ENCODE data around the gene TRIM21. TPM values are rescaled to one million over a fixed set of nuclear protein-coding genes. Genes with fewer than 3 reads are reported as not detected.

Gene TRIM21
- total and polyA plus RNA-seq, 9 of the 15 experiments (the other 6 are each of a cell fraction or from before 2014, with no cell fraction given): 9.2 to 21.1 (median 10.8) TPM

- TF ChIP-seq, protein P1, sequence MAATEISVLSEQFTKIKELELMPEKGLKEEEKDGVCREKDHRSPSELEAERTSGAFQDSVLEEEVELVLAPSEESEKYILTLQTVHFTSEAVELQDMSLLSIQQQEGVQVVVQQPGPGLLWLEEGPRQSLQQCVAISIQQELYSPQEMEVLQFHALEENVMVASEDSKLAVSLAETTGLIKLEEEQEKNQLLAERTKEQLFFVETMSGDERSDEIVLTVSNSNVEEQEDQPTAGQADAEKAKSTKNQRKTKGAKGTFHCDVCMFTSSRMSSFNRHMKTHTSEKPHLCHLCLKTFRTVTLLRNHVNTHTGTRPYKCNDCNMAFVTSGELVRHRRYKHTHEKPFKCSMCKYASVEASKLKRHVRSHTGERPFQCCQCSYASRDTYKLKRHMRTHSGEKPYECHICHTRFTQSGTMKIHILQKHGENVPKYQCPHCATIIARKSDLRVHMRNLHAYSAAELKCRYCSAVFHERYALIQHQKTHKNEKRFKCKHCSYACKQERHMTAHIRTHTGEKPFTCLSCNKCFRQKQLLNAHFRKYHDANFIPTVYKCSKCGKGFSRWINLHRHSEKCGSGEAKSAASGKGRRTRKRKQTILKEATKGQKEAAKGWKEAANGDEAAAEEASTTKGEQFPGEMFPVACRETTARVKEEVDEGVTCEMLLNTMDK (IDR thresholded peaks at IDR 0.05; ENCODE audit: borderline replicate concordance, insufficient read depth, low read depth, low read length, poor library complexity, severe bottlenecking): no peak
- TF ChIP-seq, protein P2, sequence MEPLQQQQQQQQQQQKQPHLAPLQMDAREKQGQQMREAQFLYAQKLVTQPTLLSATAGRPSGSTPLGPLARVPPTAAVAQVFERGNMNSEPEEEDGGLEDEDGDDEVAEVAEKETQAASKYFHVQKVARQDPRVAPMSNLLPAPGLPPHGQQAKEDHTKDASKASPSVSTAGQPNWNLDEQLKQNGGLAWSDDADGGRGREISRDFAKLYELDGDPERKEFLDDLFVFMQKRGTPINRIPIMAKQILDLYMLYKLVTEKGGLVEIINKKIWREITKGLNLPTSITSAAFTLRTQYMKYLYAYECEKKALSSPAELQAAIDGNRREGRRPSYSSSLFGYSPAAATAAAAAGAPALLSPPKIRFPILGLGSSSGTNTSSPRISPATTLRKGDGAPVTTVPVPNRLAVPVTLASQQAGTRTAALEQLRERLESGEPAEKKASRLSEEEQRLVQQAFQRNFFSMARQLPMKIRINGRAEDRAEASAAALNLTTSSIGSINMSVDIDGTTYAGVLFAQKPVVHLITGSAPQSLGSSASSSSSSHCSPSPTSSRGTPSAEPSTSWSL (CRISPR knock-in tag; IDR thresholded peaks at IDR 0.05; ENCODE audit: borderline replicate concordance): no peak
- TF ChIP-seq, protein P3, sequence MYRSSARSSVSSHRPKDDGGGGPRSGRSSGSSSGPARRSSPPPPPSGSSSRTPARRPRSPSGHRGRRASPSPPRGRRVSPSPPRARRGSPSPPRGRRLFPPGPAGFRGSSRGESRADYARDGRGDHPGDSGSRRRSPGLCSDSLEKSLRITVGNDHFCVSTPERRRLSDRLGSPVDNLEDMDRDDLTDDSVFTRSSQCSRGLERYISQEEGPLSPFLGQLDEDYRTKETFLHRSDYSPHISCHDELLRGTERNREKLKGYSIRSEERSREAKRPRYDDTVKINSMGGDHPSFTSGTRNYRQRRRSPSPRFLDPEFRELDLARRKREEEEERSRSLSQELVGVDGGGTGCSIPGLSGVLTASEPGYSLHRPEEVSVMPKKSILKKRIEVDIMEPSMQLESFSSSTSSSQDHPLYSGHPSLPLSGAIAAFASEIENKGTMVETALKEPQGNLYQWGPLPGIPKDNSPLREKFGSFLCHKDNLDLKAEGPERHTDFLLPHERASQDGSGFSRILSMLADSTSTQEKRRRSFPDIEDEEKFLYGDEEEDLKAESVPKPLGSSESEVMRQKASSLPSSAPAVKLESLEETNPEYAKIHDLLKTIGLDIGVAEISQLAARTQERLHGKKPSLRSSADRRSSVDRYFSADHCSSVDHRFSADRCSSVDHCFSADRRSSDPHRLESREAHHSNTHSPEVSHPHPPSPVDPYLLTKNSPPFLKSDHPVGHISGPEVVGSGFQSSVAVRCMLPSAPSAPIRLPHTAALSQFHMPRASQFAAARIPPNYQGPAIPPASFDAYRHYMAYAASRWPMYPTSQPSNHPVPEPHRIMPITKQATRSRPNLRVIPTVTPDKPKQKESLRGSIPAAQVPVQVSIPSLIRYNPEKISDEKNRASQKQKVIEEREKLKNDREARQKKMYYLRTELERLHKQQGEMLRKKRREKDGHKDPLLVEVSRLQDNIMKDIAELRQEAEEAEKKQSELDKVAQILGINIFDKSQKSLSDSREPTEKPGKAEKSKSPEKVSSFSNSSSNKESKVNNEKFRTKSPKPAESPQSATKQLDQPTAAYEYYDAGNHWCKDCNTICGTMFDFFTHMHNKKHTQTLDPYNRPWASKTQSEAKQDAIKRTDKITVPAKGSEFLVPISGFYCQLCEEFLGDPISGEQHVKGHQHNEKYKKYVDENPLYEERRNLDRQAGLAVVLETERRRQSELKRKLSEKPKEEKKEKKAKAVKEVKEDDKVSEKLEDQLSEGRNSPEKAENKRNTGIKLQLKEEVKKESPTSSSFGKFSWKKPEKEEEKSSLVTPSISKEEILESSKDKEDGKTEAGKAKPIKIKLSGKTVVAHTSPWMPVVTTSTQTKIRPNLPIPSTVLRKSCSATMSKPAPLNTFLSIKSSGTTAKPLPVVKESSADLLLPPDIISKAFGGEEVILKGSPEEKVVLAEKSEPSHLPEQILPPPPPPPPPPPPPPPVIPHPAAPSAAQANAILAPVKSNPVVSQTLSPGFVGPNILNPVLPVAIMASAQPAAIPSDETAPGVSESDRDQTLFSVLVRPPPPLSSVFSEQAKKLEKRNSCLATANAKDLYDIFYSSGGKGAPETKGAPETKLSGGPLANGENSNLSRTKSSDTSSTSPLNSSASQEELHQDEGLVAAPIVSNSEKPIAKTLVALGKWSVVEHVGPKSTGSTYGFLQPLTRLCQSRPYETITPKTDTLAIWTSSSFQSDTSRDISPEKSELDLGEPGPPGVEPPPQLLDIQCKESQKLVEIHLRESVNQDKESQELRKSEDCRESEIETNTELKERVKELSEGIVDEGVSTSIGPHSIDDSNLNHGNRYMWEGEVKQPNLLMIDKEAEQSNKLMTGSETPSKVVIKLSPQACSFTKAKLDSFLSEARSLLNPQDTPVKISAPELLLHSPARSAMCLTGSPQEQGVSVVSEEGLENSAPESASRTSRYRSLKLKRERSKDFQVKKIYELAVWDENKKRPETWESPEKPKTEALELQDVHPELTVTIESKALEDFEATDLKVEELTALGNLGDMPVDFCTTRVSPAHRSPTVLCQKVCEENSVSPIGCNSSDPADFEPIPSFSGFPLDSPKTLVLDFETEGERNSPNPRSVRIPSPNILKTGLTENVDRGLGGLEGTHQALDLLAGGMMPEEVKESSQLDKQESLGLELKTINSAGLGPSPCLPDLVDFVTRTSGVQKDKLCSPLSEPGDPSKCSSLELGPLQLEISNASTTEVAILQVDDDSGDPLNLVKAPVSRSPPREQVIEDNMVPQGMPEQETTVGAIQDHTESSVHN (IDR thresholded peaks at IDR 0.05; ENCODE audit: borderline replicate concordance in 1 of 2, low read depth in 1 of 2): no peak
- TF ChIP-seq ZNF707 (CRISPR knock-in tag; conservative IDR thresholded peaks at IDR 0.05) (no peak), ZNF133 (CRISPR knock-in tag; IDR thresholded peaks at IDR 0.05) (no peak), CCAR2 (IDR thresholded peaks at IDR 0.05; ENCODE audit: low read depth, low read length) (no peak), HNRNPK (IDR thresholded peaks at IDR 0.05; ENCODE audit: low read depth, low read length, poor library complexity, severe bottlenecking) (no peak), MITF (IDR thresholded peaks at IDR 0.05) (no peak), STAG1 (CRISPR knock-in tag; IDR thresholded peaks at IDR 0.05; ENCODE audit: borderline replicate concordance) (no peak), HDAC3 (IDR thresholded peaks at IDR 0.05; ENCODE audit: borderline replicate concordance, partially characterized antibody) (no peak), SRSF1 (IDR thresholded peaks at IDR 0.05; ENCODE audit: low read depth, low read length) (no peak), ARID1B (IDR thresholded peaks at IDR 0.05) (peak; percentile 26; the same call in 1 of the 2 replicates)
These were observed at the start of gene TRIM21 (continued) for GRCh38 chr11:4393209-4393857.
